NCI-H128 (cell line): ENCODE results near the gene PRKCZ.

ENCODE experiments used
- DNase-seq: peaks from one replicate; lab custom pipeline; 2025; ENCODE audit not compliant: unreplicated experiment; lab: John Stamatoyannopoulos, UW

PRKCZ gene

GRCh38 chr1:2045468-2046173, 4.6 kb upstream of the PRKCZ start:
- DNase-seq = no peak

- DNase-seq = peak; percentile 26
Measured at GRCh38 chr1:2046174-2046917, 3.9 kb upstream of the PRKCZ start.

- no peak for DNase-seq
Measured at GRCh38 chr1:2046953-2047748, 3.1 kb upstream of the PRKCZ start.

GRCh38 chr1:2047749-2048729, 2.2 kb upstream of the PRKCZ start:
- DNase-seq = no peak

GRCh38 chr1:2049225-2049717, 940 bp upstream of the PRKCZ start:
- DNase-seq = no peak

GRCh38 chr1:2050461-2050792, 216 bp downstream of the PRKCZ start:
- no peak for DNase-seq

- DNase-seq = no peak
Measured at GRCh38 chr1:2050793-2051682, 827 bp downstream of the PRKCZ start.

GRCh38 chr1:2052054-2052679, 2.0 kb downstream of the PRKCZ start:
- DNase-seq = no peak

- no peak for DNase-seq
Measured at GRCh38 chr1:2052756-2053155, 2.5 kb downstream of the PRKCZ start.

GRCh38 chr1:2053217-2053616, 3.0 kb downstream of the PRKCZ start:
- no peak for DNase-seq

- no peak for DNase-seq
Measured at GRCh38 chr1:2053784-2054376, 3.7 kb downstream of the PRKCZ start.

- no peak for DNase-seq
Measured at GRCh38 chr1:2054560-2054959, 4.3 kb downstream of the PRKCZ start.

GRCh38 chr1:2055911-2056575, 5.8 kb downstream of the PRKCZ start:
- no peak for DNase-seq

GRCh38 chr1:2056955-2057590, 6.9 kb downstream of the PRKCZ start:
- DNase-seq = no peak

- no peak for DNase-seq
Measured at GRCh38 chr1:2059290-2059953, 9.2 kb downstream of the PRKCZ start.

- no peak for DNase-seq
Measured at GRCh38 chr1:2060072-2060471, 9.9 kb downstream of the PRKCZ start.

- no peak for DNase-seq
Measured at GRCh38 chr1:2060535-2060934, 10.3 kb downstream of the PRKCZ start.
